ENCODE data around the gene EOGT. TPM values are rescaled to one million over a fixed set of nuclear protein-coding genes. Genes with fewer than 3 reads are reported as not detected.
A peak's percentile ranks its signal among the peaks of the same experiment; 100 is the strongest.

Gene EOGT
- 87.2 TPM for polyA plus RNA-seq (2013, experiment 1 of 2)
- polyA plus RNA-seq (2013, experiment 2 of 2): 82.9 TPM

GRCh38 chr3:69013253-69014021, at the start of gene EOGT:
EOGT (minus strand) TSS chr3:69013684; CDS start chr3:69009846, 3,838 bp downstream.
- Histone ChIP-seq H3K36me3 (ENCODE audit: control insufficient read depth, insufficient read depth, low read length) (no peaks in the 10 kb centered on the region), H4K8ac (ENCODE audit: low read depth, low read length) (peak within 1 kb of the TSS; percentile 77), H3K9ac (ENCODE audit: low read length) (peak within 1 kb of the TSS; percentile 83), H3K79me2 (ENCODE audit: control insufficient read depth, insufficient read depth, low read length) (no peaks in the 10 kb centered on the region), H3K4me2 (ENCODE audit: low read length) (peak within 1 kb of the TSS; percentile 65), H3K79me1 (ENCODE audit: low read length) (peaks cover 2% of the 10 kb centered on the region), H3K27me3 (ENCODE audit: insufficient read depth, low read length, poor library complexity) (no peaks in the 10 kb centered on the region), H3K4me1 (ENCODE audit: control insufficient read depth, low read depth, low read length) (peaks cover 14% of the 10 kb centered on the region), H3K18ac (ENCODE audit: low read length) (peak within 1 kb of the TSS; percentile 89), H3K23ac (ENCODE audit: low read length) (peak within 1 kb of the TSS; percentile 55), H3K4ac (ENCODE audit: low read depth, low read length) (peak within 1 kb of the TSS; percentile 57), H3K27ac (ENCODE audit: low read depth, low read length) (peak within 1 kb of the TSS; percentile 88), H3K56ac (ENCODE audit: low read length) (peak within 1 kb of the TSS; percentile 97), H4K5ac (ENCODE audit: low read length) (peak within 1 kb of the TSS; percentile 23), H2BK15ac (replicated peaks; ENCODE audit: low read depth) (no peak within 1 kb of the TSS), H3K4me3 (ENCODE audit: low read length) (peak within 1 kb of the TSS; percentile 63), H2BK5ac (ENCODE audit: low read length) (no peak within 1 kb of the TSS), H2BK120ac (ENCODE audit: low read depth, low read length) (peak within 1 kb of the TSS; percentile 21), H2AK5ac (ENCODE audit: low read length) (no peak within 1 kb of the TSS)
- WGBS (ENCODE audit: extremely low coverage, insufficient coverage, low lambda C conversion rate): no CpG with 5 or more reads among the region's 96 CpGs
- DNase-seq: peak; percentile 88

GRCh38 chr3:69059688-69060087, 46.2 kb upstream of the EOGT start:
- no peaks in the 10 kb centered on the region for H3K4me1 ChIP-seq (ENCODE audit: control insufficient read depth, low read depth, low read length)
- H3K23ac ChIP-seq (ENCODE audit: low read length): no peak overlapping the region
- H4K5ac ChIP-seq (ENCODE audit: low read length): no peak overlapping the region
- H3K4me3 ChIP-seq (ENCODE audit: low read length): no peak overlapping the region
- H2AK5ac ChIP-seq (ENCODE audit: low read length): no peak overlapping the region
- no peak overlapping the region for H3K4me2 ChIP-seq (ENCODE audit: low read length)
- peaks cover 4% of the 10 kb centered on the region for H3K36me3 ChIP-seq (ENCODE audit: control insufficient read depth, insufficient read depth, low read length)
- no peaks in the 10 kb centered on the region for H3K27me3 ChIP-seq (ENCODE audit: insufficient read depth, low read length, poor library complexity)
- no peaks in the 10 kb centered on the region for H3K79me2 ChIP-seq (ENCODE audit: control insufficient read depth, insufficient read depth, low read length)
- H3K27ac ChIP-seq (ENCODE audit: low read depth, low read length): no peak overlapping the region
- H3K9ac ChIP-seq (ENCODE audit: low read length): no peak overlapping the region
- H3K79me1 ChIP-seq (ENCODE audit: low read length): no peaks in the 10 kb centered on the region
- no peak overlapping the region for H2BK5ac ChIP-seq (ENCODE audit: low read length)
- no peak overlapping the region for H2BK15ac ChIP-seq (replicated peaks; ENCODE audit: low read depth)
- no peak overlapping the region for H3K18ac ChIP-seq (ENCODE audit: low read length)
- no peak for DNase-seq
- no peak overlapping the region for H2BK120ac ChIP-seq (ENCODE audit: low read depth, low read length)
- H3K56ac ChIP-seq (ENCODE audit: low read length): no peak overlapping the region
- H4K8ac ChIP-seq (ENCODE audit: low read depth, low read length): no peak overlapping the region
- no peak overlapping the region for H3K4ac ChIP-seq (ENCODE audit: low read depth, low read length)

- Histone ChIP-seq H2AK5ac (ENCODE audit: low read length) (no peak overlapping the region), H3K18ac (ENCODE audit: low read length) (no peak overlapping the region), H3K4me1 (ENCODE audit: control insufficient read depth, low read depth, low read length) (no peaks in the 10 kb centered on the region), H2BK120ac (ENCODE audit: low read depth, low read length) (no peak overlapping the region), H4K5ac (ENCODE audit: low read length) (no peak overlapping the region), H3K56ac (ENCODE audit: low read length) (no peak overlapping the region), H4K8ac (ENCODE audit: low read depth, low read length) (no peak overlapping the region), H3K4me2 (ENCODE audit: low read length) (no peak overlapping the region), H3K36me3 (ENCODE audit: control insufficient read depth, insufficient read depth, low read length) (peaks cover 4% of the 10 kb centered on the region), H3K4me3 (ENCODE audit: low read length) (no peak overlapping the region), H3K4ac (ENCODE audit: low read depth, low read length) (no peak overlapping the region), H2BK15ac (replicated peaks; ENCODE audit: low read depth) (no peak overlapping the region), H3K27me3 (ENCODE audit: insufficient read depth, low read length, poor library complexity) (no peaks in the 10 kb centered on the region), H3K27ac (ENCODE audit: low read depth, low read length) (no peak overlapping the region), H3K23ac (ENCODE audit: low read length) (no peak overlapping the region), H3K9ac (ENCODE audit: low read length) (no peak overlapping the region), H3K79me1 (ENCODE audit: low read length) (no peaks in the 10 kb centered on the region), H3K79me2 (ENCODE audit: control insufficient read depth, insufficient read depth, low read length) (no peaks in the 10 kb centered on the region), H2BK5ac (ENCODE audit: low read length) (no peak overlapping the region)
- no peak for DNase-seq
- WGBS (ENCODE audit: extremely low coverage, insufficient coverage, low lambda C conversion rate): no CpG with 5 or more reads among the region's 2 CpGs
Measured at GRCh38 chr3:69058947-69059224, 45.4 kb upstream of the EOGT start.

GRCh38 chr3:69058180-69058946, 44.9 kb upstream of the EOGT start:
- Histone ChIP-seq H3K27me3 (ENCODE audit: insufficient read depth, low read length, poor library complexity) (no peaks in the 10 kb centered on the region), H4K8ac (ENCODE audit: low read depth, low read length) (no peak overlapping the region), H3K4ac (ENCODE audit: low read depth, low read length) (no peak overlapping the region), H3K18ac (ENCODE audit: low read length) (no peak overlapping the region), H3K9ac (ENCODE audit: low read length) (no peak overlapping the region), H3K4me2 (ENCODE audit: low read length) (no peak overlapping the region), H2BK120ac (ENCODE audit: low read depth, low read length) (no peak overlapping the region), H2BK5ac (ENCODE audit: low read length) (no peak overlapping the region), H3K79me1 (ENCODE audit: low read length) (no peaks in the 10 kb centered on the region), H2AK5ac (ENCODE audit: low read length) (no peak overlapping the region), H3K23ac (ENCODE audit: low read length) (no peak overlapping the region), H2BK15ac (replicated peaks; ENCODE audit: low read depth) (no peak overlapping the region), H4K5ac (ENCODE audit: low read length) (no peak overlapping the region), H3K27ac (ENCODE audit: low read depth, low read length) (no peak overlapping the region), H3K79me2 (ENCODE audit: control insufficient read depth, insufficient read depth, low read length) (no peaks in the 10 kb centered on the region), H3K36me3 (ENCODE audit: control insufficient read depth, insufficient read depth, low read length) (peaks cover 4% of the 10 kb centered on the region), H3K56ac (ENCODE audit: low read length) (no peak overlapping the region), H3K4me1 (ENCODE audit: control insufficient read depth, low read depth, low read length) (no peaks in the 10 kb centered on the region), H3K4me3 (ENCODE audit: low read length) (no peak overlapping the region)
- no CpG with 5 or more reads among the region's 3 CpGs for WGBS (ENCODE audit: extremely low coverage, insufficient coverage, low lambda C conversion rate)
- DNase-seq: no peak

GRCh38 chr3:69052472-69052898, 39.0 kb upstream of the EOGT start:
- H3K56ac ChIP-seq (ENCODE audit: low read length): peak overlapping the region; percentile 66
- no peak overlapping the region for H2AK5ac ChIP-seq (ENCODE audit: low read length)
- H4K5ac ChIP-seq (ENCODE audit: low read length): peak overlapping the region; percentile 50
- H3K36me3 ChIP-seq (ENCODE audit: control insufficient read depth, insufficient read depth, low read length): no peaks in the 10 kb centered on the region
- H3K79me1 ChIP-seq (ENCODE audit: low read length): peaks cover 8% of the 10 kb centered on the region
- DNase-seq: no peak
- H3K79me2 ChIP-seq (ENCODE audit: control insufficient read depth, insufficient read depth, low read length): peaks cover 14% of the 10 kb centered on the region
- H3K4me3 ChIP-seq (ENCODE audit: low read length): peak overlapping the region; percentile 56
- H3K18ac ChIP-seq (ENCODE audit: low read length): no peak overlapping the region
- no peak overlapping the region for H4K8ac ChIP-seq (ENCODE audit: low read depth, low read length)
- H3K23ac ChIP-seq (ENCODE audit: low read length): no peak overlapping the region
- no peak overlapping the region for H2BK120ac ChIP-seq (ENCODE audit: low read depth, low read length)
- no peaks in the 10 kb centered on the region for H3K27me3 ChIP-seq (ENCODE audit: insufficient read depth, low read length, poor library complexity)
- no peaks in the 10 kb centered on the region for H3K4me1 ChIP-seq (ENCODE audit: control insufficient read depth, low read depth, low read length)
- H3K4me2 ChIP-seq (ENCODE audit: low read length): peak overlapping the region; percentile 89
- H2BK15ac ChIP-seq (replicated peaks; ENCODE audit: low read depth): no peak overlapping the region
- WGBS (ENCODE audit: extremely low coverage, insufficient coverage, low lambda C conversion rate): no CpG with 5 or more reads among the region's 9 CpGs
- H3K9ac ChIP-seq (ENCODE audit: low read length): peak overlapping the region; percentile 71
- H2BK5ac ChIP-seq (ENCODE audit: low read length): no peak overlapping the region
- no peak overlapping the region for H3K4ac ChIP-seq (ENCODE audit: low read depth, low read length)
- H3K27ac ChIP-seq (ENCODE audit: low read depth, low read length): no peak overlapping the region

Measured in mesendoderm (in vitro differentiated cells).